ENCODE measurements around the gene PSPN.
"Not testable (repeated sequence)": the region's sequence is repeated elsewhere in the genome, so short reads cannot be mapped to it uniquely, and the experiment has no call there.

Gene PSPN

DNA sequence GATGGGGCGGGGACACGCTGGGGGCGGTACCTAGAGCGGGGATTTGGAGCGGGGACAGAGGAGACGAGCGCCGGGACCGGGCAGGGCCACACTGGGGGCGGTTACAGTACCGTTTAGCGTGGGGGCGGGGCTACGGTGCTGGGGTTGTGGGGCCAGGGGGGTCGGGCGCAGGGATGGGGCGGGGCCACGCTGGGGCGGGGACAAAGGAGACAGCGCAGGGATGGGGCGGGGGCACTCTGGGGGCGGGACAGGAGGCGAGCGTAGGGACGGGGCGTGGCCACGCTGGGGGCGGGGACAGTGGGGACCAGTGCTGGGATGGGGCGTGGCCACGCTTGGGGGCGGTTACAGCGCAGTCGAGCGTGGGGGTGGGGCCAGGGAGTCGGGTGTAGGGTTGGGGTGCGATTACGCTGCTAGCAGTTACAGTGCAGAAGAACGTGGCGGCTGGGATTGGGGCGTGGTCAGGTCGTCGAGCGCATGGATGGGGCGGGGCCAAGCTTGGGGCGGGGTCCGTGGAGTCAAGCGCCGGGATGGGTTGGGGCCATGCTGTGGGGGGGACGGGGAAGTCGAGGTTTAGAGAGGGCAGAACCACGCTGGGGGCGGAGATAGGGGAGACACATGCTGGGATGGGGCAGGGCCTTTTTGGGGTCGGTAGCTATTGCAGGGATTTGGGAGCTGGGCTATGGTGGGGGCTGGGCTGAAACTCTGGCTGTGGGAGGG is 2.5 kb downstream of the PSPN start:
- DNase-seq = peak; percentile 88 to 95

DNA sequence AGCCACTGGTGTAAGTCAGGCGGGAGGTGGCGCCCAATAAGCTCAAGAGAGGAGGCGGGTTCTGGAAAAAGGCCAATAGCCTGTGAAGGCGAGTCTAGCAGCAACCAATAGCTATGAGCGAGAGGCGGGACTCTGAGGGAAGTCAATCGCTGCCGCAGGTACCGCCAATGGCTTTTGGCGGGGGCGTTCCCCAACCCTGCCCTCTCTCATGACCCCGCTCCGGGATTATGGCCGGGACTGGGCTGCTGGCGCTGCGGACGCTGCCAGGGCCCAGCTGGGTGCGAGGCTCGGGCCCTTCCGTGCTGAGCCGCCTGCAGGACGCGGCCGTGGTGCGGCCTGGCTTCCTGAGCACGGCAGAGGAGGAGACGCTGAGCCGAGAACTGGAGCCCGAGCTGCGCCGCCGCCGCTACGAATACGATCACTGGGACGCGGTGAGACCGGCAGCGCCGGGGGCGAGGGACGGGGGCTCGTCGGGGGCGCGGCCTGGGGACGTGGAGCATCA is 3.1 kb downstream of the PSPN start, which contains the start of gene ALKBH7:
TSS of gene ALKBH7 (plus strand) at position 201 of the 502 bp plus-strand sequence. CDS start at position 228, 27 bp downstream.
- DNase-seq = peak; percentile 99

DNA sequence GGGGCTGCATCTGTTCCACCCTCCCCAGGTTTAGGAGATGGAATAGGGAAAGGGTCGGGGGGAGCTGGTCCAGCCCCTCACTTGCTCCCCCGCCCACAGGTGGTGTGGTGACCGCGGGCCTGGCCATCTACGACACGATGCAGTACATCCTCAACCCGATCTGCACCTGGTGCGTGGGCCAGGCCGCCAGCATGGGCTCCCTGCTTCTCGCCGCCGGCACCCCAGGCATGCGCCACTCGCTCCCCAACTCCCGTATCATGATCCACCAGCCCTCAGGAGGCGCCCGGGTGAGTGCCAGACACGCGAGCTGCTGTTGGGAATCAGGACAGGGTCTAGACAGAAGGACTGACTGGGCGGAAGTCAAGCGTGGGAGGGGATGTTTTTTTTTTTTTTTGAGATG is 11.4 kb downstream of the PSPN start:
- DNase-seq = no peak

DNA sequence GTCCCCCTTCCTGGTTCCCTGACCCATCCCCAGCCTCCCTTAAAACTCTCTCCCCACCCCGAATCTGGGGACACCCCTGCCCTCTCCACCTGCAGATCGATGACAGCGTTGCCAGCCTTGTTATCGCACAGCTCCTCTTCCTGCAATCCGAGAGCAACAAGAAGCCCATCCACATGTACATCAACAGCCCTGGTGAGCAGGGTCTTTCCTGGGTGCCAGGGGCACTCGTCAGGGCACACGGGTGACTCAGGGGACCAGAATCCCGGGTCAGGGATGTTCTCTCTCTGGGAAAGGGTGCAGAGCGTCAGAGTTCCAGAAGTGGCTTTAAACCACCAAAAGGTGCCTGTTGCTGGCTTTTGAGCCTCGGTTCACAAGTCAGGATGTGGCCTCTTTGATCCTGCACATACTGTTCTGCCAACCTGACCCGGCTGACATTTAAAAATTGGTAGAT is 13.4 kb downstream of the PSPN start:
- no peak for DNase-seq

DNA sequence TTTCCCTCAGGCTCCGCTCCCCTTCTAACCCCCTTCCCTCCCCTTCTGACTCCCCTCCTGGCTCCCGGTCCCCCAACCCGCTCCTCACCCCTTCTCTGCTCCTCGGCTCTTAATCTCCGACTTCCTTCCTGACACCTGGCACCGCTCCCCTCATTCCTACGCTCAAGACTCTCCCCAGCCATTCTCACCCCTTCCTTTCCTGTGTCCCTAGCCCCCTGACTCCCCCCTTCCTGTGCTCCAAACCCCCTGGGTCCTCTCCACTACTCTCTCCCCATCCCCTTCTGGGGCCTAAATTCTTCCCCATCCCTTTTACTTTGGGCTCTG is 13.7 kb downstream of the PSPN start:
- no peak for DNase-seq

DNA sequence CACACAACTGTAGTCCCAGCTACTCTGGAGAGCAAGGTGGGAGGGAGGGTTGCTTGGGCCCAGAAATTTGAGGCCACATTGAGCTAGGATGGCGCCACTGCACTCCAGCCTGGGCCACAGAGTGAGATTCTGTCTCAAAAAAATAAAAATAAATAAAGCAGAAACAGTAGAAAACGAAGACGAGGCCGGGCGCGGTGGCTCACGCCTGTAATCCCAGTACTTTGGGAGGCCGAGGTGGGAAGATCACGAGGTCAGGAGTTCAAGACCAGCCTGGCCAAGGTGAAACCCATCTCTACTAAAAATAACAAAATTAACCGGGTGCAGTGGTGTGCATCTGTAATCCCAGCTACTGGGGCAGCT is 14.9 kb downstream of the PSPN start:
- not testable (repeated sequence) for DNase-seq

DNA sequence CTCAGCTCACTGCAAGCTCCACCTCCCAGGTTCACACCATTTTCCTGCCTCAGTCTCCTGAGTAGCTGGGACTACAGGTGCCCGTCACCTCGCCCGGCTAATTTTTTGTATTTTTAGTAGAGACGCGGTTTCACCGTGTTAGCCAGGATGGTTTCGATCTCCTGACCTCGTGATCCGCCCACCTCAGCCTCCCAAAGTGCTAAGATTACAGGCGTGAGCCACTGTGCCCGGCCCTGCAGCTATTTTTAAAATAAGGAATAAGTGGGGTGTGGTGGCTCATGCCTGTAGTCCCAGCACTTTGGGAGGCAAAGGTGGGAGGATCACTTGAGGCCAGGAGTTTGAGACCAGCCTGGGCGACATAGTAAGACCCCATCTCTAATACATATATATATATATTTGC is 15.3 kb downstream of the PSPN start:
- DNase-seq = not testable (repeated sequence)

DNA sequence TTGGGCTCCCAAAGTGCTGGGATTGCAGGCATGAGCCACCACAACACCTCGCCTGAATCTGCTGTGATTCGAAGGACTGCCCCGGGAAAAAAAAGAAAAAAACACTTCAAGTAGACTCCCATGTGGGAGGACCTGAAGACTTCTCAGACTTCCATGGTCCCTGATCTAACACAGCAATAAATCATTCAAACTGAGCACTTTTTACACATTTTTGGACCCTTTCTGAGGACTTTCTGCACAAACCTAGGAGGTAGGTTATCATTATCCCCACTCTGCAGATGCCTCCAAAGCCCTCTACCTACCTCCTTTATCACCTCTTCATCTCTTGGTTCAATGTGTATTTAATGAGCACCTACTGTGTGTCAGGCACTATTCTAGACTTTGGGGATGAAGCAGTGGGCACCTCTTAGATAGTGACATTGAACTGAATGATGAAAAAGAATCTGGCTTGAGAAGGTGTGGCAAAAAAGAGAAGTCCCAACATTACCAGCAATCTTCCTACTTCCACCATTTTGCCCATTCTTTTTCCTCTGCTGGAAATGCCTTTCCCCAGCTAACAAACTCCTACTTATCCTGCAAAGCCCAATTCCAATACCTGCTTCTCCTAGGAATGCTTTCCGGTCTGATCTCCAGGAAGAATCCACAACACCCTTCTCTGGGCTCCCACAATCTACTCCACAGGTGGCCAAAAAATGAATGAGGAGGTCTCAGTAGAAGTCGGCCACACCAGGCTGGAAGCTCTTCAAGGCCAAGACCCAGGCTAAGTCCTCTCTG is 16.0 kb downstream of the PSPN start:
- DNase-seq = no peak

DNA sequence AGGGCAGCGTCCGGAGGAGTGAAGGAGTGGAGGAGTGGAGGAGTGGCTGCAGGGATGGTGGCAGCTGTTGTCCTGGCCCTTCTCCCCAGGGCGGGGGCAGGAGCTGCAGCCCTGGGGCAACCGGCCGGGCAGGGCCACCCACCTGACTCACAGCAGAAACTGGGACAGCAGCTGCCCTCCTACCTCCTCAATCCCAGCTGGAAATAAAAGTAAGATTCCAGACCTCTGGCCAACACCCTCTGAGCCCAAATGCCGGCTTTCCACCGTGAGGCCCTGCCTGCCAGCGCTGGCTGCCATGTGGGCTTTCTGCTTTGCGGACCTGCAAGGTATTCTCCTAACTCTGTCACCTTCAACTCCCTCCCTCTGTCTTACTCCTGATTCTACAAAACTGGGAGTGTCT is 17.7 kb downstream of the PSPN start:
- DNase-seq = peak in 1 of 2 experiments; percentile 36

DNA sequence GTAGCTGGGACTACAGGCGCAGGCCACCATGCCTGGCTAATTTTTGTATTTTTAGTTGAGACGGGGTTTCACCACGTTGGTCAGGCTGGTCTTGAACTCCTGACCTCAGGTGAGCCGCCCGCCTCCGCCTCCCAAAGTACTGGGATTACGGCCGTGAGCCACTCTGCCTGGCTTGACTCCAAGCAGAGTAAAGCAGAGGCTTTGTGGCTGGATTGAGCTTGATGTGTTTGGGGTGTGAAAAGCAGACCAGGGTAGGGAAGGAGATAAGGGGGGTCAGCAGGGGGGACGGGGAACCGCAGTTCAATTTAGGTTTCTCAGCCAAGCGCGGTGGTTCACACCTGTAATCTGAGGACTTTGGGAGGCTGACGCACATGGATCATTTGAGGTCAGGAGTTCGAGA is 18.6 kb downstream of the PSPN start:
- DNase-seq = no peak

DNA sequence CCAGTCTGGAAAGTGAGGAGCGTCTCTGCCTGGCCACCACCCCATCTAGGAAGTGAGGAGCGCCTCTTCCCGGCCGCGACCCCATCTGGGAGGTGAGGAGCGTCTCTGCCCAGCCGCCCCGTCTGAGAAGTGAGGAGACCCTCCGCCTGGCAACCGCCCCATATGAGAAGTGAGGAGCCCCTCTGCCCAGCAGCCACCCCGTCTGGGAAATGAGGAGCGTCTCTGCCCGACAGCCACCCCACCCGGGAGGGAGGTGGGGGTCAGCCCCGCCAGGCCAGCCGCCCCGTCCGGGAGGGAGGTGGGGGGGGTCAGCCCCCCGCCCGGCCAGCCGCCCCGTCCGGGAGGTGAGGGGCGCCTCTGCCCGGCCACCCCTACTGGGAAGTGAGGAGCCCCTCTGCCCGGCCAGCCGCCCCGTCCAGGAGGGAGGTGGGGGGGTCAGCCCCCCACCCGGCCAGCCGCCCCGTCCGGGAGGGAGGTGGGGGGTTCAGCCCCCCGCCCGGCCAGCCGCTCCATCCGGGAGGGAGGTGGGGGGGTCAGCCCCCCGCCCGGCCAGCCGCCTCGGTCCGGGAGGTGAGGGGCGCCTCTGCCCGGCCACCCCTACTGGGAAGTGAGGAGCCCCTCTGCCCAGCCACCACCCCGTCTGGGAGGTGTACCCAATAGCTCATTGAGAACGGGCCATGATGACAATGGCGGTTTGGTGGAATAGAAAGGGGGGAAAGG is 20.3 kb downstream of the PSPN start:
- not testable (repeated sequence) for DNase-seq

DNA sequence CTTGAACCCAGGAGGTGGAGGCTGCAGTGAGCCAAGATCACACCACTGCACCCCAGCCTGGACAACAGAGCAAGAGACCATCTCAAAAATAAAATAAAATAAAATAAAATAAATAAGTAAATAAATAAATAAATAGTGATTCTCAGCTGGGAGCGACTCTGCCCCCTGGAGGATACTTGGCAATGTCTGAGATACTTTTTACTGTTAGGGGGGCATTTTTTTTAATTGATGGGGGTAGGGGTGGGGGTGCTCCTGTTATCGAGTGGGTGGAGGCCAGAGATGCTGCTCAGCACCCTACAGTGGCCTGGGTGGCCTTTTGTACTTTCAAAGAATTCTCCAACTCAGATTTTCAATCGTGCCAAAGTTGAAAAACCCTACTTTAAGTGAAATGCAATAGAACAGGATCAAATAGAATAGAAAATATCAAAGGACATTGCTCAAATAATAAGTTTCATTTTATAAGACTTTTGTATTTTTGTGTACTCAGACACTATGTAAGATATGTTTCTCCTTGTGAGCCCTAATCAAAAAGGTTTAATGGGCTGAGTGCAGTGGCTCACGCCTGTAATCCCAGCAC is 21.5 kb downstream of the PSPN start:
- DNase-seq = no peak

DNA sequence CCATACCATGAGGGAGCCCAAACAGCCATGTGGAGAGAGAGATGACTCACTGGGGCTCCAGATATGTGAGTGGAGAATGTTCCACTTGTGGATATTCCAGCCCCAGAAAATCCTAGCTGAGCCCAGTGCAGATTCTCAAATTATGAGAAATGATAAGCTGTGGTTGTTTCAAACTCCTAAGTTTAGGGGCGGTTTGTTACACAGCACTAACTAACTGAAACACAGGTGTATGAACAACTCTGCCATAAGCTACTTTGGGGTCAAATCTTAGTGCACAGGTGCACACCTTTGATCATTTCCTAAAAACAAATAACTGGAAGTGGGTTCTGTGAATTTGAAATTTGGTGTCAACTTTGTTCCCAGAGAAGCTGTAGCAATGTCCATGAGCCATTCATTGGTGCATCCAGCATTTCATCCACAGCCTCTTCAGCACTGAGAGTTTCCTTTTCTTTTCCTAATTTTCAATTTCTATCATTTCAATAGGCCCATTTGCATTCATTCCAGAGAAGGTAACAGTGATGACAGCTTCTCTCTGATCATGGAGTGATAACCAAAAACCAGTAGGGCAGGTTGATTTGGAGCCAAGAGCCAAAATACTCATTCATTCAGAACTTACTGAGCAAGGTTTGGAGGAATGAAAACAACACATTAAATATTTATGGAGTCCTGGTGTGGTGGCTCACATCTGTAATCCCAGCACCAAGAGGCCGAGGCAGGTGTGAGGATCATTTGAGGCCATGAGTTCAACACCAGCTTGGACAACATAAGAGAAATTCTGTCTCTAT is 23.2 kb downstream of the PSPN start:
- no peak for DNase-seq

DNA sequence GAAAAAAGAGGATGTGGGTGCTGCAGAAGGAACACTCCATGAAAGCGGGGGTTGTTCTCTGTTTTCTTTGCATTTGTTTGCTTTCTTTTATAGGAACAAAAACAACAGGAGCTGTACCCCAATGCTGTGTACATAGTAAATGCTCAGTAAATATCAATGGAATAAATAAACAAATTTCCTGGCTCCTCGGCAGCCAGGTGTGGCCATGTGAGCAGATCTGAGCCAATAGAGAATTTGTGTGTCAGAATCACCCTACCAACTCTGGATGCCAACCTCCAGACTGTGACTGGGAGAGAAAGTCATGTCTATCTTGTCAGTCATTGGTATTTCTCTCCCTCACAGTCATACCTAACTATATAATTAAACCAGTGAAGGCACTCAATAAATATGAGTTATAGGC is 25.0 kb downstream of the PSPN start:
- no peak for DNase-seq

DNA sequence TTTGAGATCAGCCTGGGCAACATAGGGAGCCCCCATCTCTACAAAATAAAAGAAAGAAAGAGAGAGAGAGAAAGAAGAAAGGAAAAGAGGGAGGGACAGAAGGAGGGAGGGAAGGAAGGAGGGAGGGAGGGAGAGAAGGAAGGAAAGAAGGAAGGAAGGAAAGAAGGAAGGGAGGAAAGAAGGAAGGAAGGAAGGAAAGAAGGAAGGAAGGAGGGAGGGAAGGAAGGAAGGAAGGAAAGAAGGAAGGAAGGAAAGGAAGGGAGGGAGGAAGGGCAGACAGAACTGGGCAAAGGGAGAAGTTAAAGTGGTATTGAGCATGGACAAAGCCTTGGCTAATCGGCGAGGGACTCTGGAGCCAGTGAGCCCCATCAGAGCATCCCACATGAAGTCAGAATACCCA is 26.5 kb downstream of the PSPN start:
- not testable (repeated sequence) for DNase-seq

DNA sequence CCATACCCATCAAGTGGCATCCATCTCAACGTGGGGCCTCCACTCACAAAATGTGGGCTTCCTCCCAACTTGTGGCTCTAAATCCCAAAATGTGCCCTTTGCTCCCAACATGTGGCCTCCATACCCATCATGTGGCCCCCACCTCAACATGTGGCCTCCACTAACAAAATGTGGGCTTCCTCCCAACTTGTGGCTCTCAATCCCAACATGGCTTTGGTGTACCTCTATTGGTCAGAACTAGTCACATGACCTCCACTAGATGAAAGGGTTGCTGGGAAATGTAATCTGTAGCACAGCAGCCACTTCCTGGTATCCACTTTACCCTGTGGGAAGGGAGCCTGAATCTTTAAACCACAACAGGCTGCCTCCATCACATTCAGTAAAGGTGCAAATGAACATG is 32.3 kb downstream of the PSPN start:
- DNase-seq = no peak

DNA sequence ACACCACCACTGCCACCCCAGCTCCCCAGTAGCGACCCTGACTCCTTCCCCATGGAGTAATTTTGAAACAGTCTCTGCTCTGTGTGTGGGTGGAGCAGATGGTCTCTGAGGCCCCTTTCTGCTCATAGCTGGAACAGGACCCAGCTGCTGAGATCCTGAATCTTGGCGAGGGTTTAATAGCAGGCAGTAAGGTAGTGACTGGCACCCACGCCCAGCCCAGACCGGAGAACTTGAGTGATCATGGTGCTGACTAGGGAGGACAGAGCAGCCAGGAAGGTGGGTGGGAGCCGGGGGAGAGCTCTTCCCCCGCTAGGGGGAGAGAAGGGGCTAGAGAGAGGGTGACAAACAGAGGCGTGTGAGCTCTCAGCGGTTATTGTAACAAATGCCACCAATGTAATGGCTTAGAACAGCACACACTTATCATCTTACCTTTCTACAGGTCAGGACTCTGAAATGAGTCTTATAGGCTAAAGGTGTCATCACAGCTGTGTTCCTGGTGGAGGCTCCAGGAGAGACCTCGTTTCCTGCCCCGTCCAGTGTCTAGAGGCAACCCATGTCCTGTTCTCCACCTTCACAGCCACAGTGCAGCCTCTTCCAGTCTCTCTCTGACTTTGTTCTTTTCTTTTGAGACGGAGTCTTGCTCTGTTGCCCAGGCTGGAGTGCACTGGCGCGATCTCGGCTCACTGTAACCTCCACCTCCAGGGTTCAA is 35.1 kb downstream of the PSPN start:
- DNase-seq = no peak

DNA sequence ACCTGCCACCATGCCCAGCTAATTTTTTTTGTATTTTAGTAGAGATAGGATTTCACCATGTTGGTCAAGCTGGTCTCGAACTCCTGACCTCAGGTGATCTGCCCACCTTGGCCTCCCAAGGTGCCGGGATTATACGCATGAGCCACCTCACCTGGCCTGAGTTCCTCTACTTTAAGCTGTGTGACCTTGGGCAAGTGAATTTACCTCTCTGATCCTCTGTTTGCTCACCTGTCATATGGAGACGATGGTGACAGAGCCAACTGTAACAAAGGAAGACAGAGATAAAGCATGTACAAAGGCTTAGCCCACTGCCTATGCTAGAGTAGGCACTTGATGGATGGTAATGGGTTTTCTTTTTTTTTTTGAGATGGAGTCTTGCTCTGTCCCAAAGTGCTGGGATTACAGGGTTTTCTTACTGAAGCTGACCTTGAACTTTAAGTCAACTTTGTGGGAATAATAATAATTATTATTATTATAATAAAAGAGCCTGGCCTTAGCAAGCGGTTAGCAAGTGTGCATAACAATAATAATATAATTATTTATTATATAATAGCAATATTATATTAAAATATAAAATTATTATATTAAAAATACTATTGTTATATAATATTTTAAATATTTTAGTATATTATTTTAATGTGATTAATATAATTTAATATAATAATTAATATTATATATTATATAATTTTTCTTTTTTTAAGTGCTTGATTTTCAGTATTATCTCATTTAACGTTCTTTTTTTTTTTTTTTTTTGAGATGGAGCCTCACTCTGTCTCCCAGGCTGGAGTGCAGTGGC is 41.0 kb downstream of the PSPN start:
- no peak for DNase-seq

DNA sequence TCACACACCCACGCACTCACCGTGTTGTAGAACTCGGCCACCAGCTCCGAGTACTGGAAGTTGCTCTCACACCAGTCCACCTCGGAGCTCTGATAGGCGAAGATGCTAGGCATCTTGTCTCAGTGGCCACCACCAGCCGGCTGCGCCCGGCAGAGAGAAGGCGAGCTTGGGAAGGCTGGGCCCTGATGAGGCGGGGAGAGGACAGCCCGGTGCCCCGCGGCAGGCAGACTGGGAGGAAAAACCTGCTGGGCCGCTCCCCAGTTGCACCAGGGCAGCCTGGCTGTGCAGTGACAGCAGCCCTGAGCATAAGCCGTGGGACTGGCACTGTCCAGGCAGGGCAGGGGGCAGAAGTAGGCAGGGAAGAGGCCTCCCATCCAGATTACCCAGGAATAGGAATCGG is 42.3 kb downstream of the PSPN start, which contains the start of gene ACER1:
TSS of gene ACER1 (minus strand) at position 174 of the 400 bp plus-strand sequence. CDS start at position 113, 61 bp downstream.
- DNase-seq = no peak

DNA sequence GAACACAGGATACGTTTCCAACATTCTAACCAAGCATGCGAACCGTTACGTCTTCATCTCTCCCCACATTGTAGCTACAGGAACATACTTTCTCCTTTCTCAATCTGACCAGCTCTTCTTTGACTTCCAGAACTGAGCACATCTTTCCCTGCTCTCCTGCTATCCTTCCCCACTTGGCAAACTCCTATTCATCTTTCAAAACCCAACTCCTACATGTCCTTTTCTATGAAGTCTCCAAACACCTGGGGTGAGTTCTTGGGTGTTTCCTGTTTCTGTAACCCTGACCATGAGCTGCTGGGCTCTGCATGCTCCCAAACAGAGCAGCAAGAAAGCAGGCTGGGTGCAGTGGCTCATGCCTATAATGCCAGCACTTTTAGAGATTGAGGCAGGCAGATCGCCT is 48.9 kb downstream of the PSPN start:
- no peak for DNase-seq

DNA sequence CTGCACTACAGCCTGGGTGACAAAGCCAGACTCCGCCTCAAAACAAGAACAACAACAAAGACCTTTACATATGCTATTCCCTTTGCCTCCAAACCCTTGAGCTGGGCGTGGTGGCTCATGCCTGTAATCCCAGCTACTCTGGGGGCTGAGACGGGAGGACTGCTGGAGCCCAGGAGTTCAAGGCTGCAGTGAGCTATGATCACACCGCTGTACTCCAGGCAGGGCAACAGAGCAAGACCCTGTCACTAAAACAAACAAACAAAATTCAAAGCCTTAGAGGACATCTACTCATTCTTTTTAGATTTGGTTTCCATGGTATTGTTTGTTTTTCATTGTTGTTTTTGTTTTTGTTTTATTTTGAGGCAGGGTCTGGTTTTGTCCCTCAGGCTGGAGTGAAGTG is 50.1 kb downstream of the PSPN start:
- DNase-seq = no peak

All from SHP77 (cell line).